A549 (cell line): ENCODE data around the gene PTCD1. TPM values are rescaled to one million over a fixed set of nuclear protein-coding genes. Genes with fewer than 3 reads are reported as not detected.

Experiments used
- ATAC-seq, 2 experiments: fragments of 200-7000 bp in 1 of 2; fragments of >200 bp in 1 of 2; cut with Nextera tagmentation in 1 of 2; cut with Tn5 transposase in 1 of 2; 3 replicates each; pipeline versions ENCODE4 v1.8.0 to v1.9.1; 2018 to 2020; ENCODE audit warnings: mild to moderate bottlenecking in 1 of 2, moderate library complexity in 1 of 2
- CTCF ChIA-PET: fragments of 300-600 bp; sonication (Branson Sonifier 250); formaldehyde crosslinking; extraction: SDS; loops from one replicate; lab custom pipeline; 2021; ENCODE audit warnings: antibody characterized with exemption, inconsistent platforms; lab: Yijun Ruan, JAX
- POLR2A ChIA-PET: fragments of 350-600 bp; formaldehyde crosslinking; extraction: SDS; loops from one replicate; lab custom pipeline; 2021; ENCODE audit warnings: antibody characterized with exemption, inconsistent platforms; lab: Yijun Ruan, JAX
- DNase-seq, 2 experiments: peaks; one replicate each; pipeline versions ENCODE4 v3.0.0 to v3.0.0-alpha.2; 2011 to 2016; ENCODE audit warnings: low read depth in 1 of 2, low spot score in 1 of 2
- FAIRE-seq: peaks from 2 replicates; lab custom pipeline; 2011; peaks lifted over from hg19 to GRCh38; lab: Jason Lieb, UNC
- H3K27ac ChIP-seq, 2 experiments: fragments of >200 bp; sonication (Bioruptor Twin); formaldehyde crosslinking; 3 replicates each; pipeline ENCODE4 v1.5.1; 2016 to 2017
- H3K4me1 ChIP-seq: fragments of >200 bp; sonication (Bioruptor Twin); formaldehyde crosslinking; 3 replicates; pipeline ENCODE4 v1.6.1; 2016
- H3K4me2 ChIP-seq: fragments of >200 bp; sonication (Bioruptor Twin); formaldehyde crosslinking; 3 replicates; pipeline ENCODE4 v1.6.1; 2016
- H3K4me3 ChIP-seq: fragments of >200 bp; sonication (Bioruptor Twin); formaldehyde crosslinking; 3 replicates; pipeline ENCODE4 v1.5.1; 2016
- H3K9me3 ChIP-seq: fragments of >200 bp; sonication (Bioruptor Twin); formaldehyde crosslinking; 3 replicates; pipeline ENCODE4 v1.6.1; 2016
- CBX8 ChIP-seq: fragments of 200-600 bp; sonication (generic); IDR thresholded peaks from 2 replicates; pipeline ENCODE4 v1.6.1; 2016
- CEBPB ChIP-seq, 2 experiments: fragments of >200 bp in 1 of 2; sonication (Bioruptor Twin) in 1 of 2; formaldehyde crosslinking in 1 of 2; IDR thresholded peaks; 2 replicates each; pipeline ENCODE4 v1.6.1; 2012 to 2016
- CHD2 ChIP-seq: fragments of 150-350 bp; IDR thresholded peaks from 2 replicates; pipeline ENCODE4 v1.6.1; 2014; ENCODE audit warnings: low read length; ENCODE audit not compliant: partially characterized antibody
- CHD4 ChIP-seq: fragments of 200-600 bp; sonication (generic); IDR thresholded peaks from 2 replicates; pipeline ENCODE4 v1.6.1; 2016; ENCODE audit warnings: antibody characterized with exemption, mild to moderate bottlenecking, borderline replicate concordance
- EHF ChIP-seq: fragments of 250-450 bp; sonication (Bioruptor Pico); IDR thresholded peaks from 2 replicates; pipeline ENCODE4 v1.5.0; 2020; ENCODE audit warnings: mild to moderate bottlenecking
- FOSL2 ChIP-seq, 2 experiments: fragments of 450-650 bp in 1 of 2; fragments of >200 bp in 1 of 2; sonication (Bioruptor Twin) in 1 of 2; formaldehyde crosslinking; IDR thresholded peaks; 2 replicates each; pipeline versions ENCODE4 v1.5.0 to v1.6.1; 2016 to 2020; ENCODE audit warnings: mild to moderate bottlenecking in 1 of 2, moderate library complexity in 1 of 2
- FOXS1 ChIP-seq: fragments of 250-450 bp; sonication (Bioruptor Pico); IDR thresholded peaks from 2 replicates; pipeline ENCODE4 v1.5.0; 2020; ENCODE audit warnings: mild to moderate bottlenecking, moderate library complexity
- GATA3 ChIP-seq: IDR thresholded peaks from 2 replicates; pipeline ENCODE4 v1.6.1; 2012; ENCODE audit warnings: borderline replicate concordance
- HDAC2 ChIP-seq: fragments of 200-600 bp; sonication (generic); IDR thresholded peaks from 2 replicates; pipeline ENCODE4 v1.6.1; 2016
- HOXA7 ChIP-seq: fragments of 250-450 bp; sonication (Bioruptor Pico); IDR thresholded peaks from 2 replicates; pipeline ENCODE4 v1.5.0; 2020; ENCODE audit warnings: mild to moderate bottlenecking, moderate library complexity
- HOXB5 ChIP-seq: fragments of 250-450 bp; sonication (Bioruptor Pico); IDR thresholded peaks from 2 replicates; pipeline ENCODE4 v1.5.0; 2020; ENCODE audit warnings: mild to moderate bottlenecking, moderate library complexity
- JUN ChIP-seq, 2 experiments: fragments of >200 bp; sonication (Bioruptor Twin); formaldehyde crosslinking; IDR thresholded peaks; 2 replicates in 1 of 2; 3 replicates in 1 of 2; pipeline ENCODE4 v1.6.1; 2016 to 2017
- KDM1A ChIP-seq: fragments of 200-600 bp; sonication (generic); IDR thresholded peaks from 2 replicates; pipeline ENCODE4 v1.6.1; 2016; ENCODE audit warnings: low read depth, mild to moderate bottlenecking
- MAFK ChIP-seq: fragments of 450-650 bp; IDR thresholded peaks from 2 replicates; pipeline ENCODE4 v1.6.1; 2014; ENCODE audit not compliant: partially characterized antibody
- NPAS2 ChIP-seq: fragments of 250-450 bp; sonication (Bioruptor Pico); IDR thresholded peaks from 2 replicates; pipeline ENCODE4 v1.8.0; 2022; ENCODE audit warnings: mild to moderate bottlenecking, moderate library complexity, borderline replicate concordance
- NR3C1 ChIP-seq: fragments of >200 bp; sonication (Bioruptor Twin); formaldehyde crosslinking; IDR thresholded peaks from 3 replicates; pipeline ENCODE4 v1.6.1; 2017
- PHF8 ChIP-seq: fragments of 200-600 bp; sonication (generic); IDR thresholded peaks from 2 replicates; pipeline ENCODE4 v1.6.1; 2016; ENCODE audit warnings: low read depth, mild to moderate bottlenecking, antibody characterized with exemption, moderate library complexity, borderline replicate concordance
- POLR2A ChIP-seq: IDR thresholded peaks from 2 replicates; pipeline ENCODE4 v1.6.1; 2012; ENCODE audit warnings: mild to moderate bottlenecking, low read length
- RAD21 ChIP-seq, 2 experiments: fragments of >200 bp in 1 of 2; sonication (Bioruptor Twin) in 1 of 2; formaldehyde crosslinking in 1 of 2; IDR thresholded peaks in 1 of 2; conservative IDR thresholded peaks in 1 of 2; 2 replicates in 1 of 2; 3 replicates in 1 of 2; pipeline ENCODE4 v1.6.1; 2012 to 2018; ENCODE audit warnings: inconsistent platforms in 1 of 2
- RCOR1 ChIP-seq: fragments of 150-350 bp; IDR thresholded peaks from 2 replicates; pipeline ENCODE4 v1.6.1; 2014; ENCODE audit warnings: antibody characterized with exemption, low read length, low read depth
- RFX5 ChIP-seq: fragments of 450-650 bp; IDR thresholded peaks from 2 replicates; pipeline ENCODE4 v1.7.1; 2014; ENCODE audit warnings: antibody characterized with exemption, mild to moderate bottlenecking, moderate library complexity
- RNF2 ChIP-seq: fragments of 200-600 bp; sonication (generic); IDR thresholded peaks from 2 replicates; pipeline ENCODE4 v1.6.1; 2016; ENCODE audit warnings: low read depth, mild to moderate bottlenecking, antibody characterized with exemption, moderate library complexity, borderline replicate concordance
- SMC3 ChIP-seq: fragments of >200 bp; sonication (Bioruptor Twin); formaldehyde crosslinking; IDR thresholded peaks from 3 replicates; pipeline ENCODE4 v1.6.1; 2018; ENCODE audit warnings: inconsistent platforms
- SREBF2 ChIP-seq: fragments of 450-650 bp; IDR thresholded peaks from 2 replicates; pipeline ENCODE4 v1.6.1; 2014; ENCODE audit warnings: mild to moderate bottlenecking, moderate library complexity
- TFCP2L1 ChIP-seq: fragments of 250-450 bp; sonication (Bioruptor Pico); IDR thresholded peaks from 2 replicates; pipeline ENCODE4 v1.5.0; 2021; ENCODE audit warnings: mild to moderate bottlenecking
- ZC3H11A ChIP-seq: fragments of 450-650 bp; IDR thresholded peaks from 2 replicates; pipeline ENCODE4 v1.6.1; 2014; ENCODE audit warnings: antibody characterized with exemption, mild to moderate bottlenecking
- ZSCAN20 ChIP-seq: fragments of 250-450 bp; sonication (Bioruptor Pico); IDR thresholded peaks from 2 replicates; pipeline ENCODE4 v1.8.0; 2022; ENCODE audit warnings: mild to moderate bottlenecking, moderate library complexity
- WGBS: methylation state at CpG from one replicate; pipeline ENCODE4 v1.1.6; 2017; ENCODE audit errors: missing lambda C conversion rate; 5-methylcytosine and 5-hydroxymethylcytosine counted together
- polyA plus RNA-seq, 4 experiments: library from polyadenylated mRNA; depleted of rRNA in 3 of 4; stranded (reverse); fragments of >200 nt; fragmentation: RNase III in 1 of 4; extraction: RNeasy Plus Mini Kit Qiagen cat#74134 plus additional on column Dnase treatment in 1 of 4; gene quantifications; 2 replicates in 3 of 4; 3 replicates in 1 of 4; pipeline ENCODE4 v1.2.3, GENCODE V29; 2011 to 2017
- TF ChIP-seq, protein P1 (sequence below): fragments of 150-350 bp; IDR thresholded peaks from 2 replicates; pipeline ENCODE4 v1.6.1; 2014; ENCODE audit warnings: low read depth, mild to moderate bottlenecking, low read length
- TF ChIP-seq, protein P2 (sequence below): IDR thresholded peaks from 2 replicates; pipeline ENCODE4 v1.6.1; 2012
- TF ChIP-seq, protein P3 (sequence below): fragments of >200 bp; sonication (Bioruptor Twin); formaldehyde crosslinking; IDR thresholded peaks from 2 replicates; pipeline ENCODE4 v1.6.1; 2016

The PTCD1 gene
- polyA plus RNA-seq, 2 of the 4 experiments (the other 2 are of a cell fraction): 3.9 to 5.4 TPM

DNA sequence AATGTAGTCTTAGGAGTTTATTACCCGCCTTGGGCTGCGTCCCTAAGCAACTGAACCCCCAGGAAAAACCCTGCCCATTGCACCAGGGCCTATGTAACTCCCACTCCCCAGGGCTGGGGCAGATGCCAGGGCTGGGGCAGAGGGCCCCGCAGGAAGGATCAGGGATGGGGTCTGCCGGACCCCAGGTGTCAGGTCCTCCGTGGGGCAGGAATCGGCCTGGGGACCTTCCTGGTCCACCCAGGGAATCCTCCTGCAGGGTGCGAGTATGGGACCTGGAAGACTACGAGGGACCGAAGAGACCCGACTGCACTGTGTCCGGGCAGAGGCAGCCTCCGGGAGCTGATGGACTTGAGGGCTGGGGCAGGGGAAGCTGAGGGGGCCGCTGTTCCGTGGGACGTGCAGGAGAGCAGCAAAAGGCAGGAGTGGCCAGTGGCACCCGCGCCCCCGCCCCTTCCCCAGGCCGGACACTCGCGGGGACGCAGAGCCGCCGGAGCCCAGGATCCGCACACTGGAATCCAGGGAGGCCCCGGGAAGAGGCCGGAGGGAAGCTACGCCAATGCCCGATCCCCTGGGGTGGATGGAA is 29.8 kb upstream of the PTCD1 start (continued):
- TF ChIP-seq RAD21 (conservative IDR thresholded peaks at IDR 0.05 in 1 of 2, IDR thresholded peaks at IDR 0.05 in 1 of 2) (no peak), ZC3H11A (no peak), HDAC2 (no peak), FOXS1 (no peak), SREBF2 (no peak), HOXA7 (CRISPR knock-in tag) (no peak)
- TF ChIP-seq, protein P1, sequence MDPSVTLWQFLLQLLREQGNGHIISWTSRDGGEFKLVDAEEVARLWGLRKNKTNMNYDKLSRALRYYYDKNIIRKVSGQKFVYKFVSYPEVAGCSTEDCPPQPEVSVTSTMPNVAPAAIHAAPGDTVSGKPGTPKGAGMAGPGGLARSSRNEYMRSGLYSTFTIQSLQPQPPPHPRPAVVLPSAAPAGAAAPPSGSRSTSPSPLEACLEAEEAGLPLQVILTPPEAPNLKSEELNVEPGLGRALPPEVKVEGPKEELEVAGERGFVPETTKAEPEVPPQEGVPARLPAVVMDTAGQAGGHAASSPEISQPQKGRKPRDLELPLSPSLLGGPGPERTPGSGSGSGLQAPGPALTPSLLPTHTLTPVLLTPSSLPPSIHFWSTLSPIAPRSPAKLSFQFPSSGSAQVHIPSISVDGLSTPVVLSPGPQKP: no peak

DNA sequence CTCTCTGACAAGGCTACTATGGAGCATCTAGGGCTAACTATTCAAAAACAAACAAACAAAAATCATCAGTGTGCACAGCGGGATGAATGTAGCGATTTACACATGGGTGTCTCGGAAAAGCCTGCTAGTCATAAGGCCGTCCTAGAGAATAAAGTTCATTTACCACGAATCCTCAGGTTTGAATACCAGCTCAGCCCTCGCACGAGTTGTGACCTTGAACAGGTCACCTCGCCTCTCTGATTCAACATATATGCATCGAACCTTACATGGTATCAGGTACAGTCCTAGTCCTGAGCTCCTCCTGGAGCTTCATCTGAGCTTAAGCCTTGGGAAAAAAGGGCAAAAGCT is 26.8 kb upstream of the PTCD1 start:
- TF ChIP-seq MAFK: no peak
- TF ChIP-seq TFCP2L1 (CRISPR knock-in tag): no peak
- no peak for TF ChIP-seq HOXB5 (CRISPR knock-in tag)
- no peak for TF ChIP-seq CHD4
- TF ChIP-seq RNF2: no peak
- TF ChIP-seq JUN (IDR thresholded peaks at IDR 0.05): no peak
- no peak for TF ChIP-seq POLR2A
- TF ChIP-seq RFX5: no peak
- H3K4me1 ChIP-seq: peaks cover 7% of the 10 kb centered on the region; the same call in 2 of the 3 replicates
- 2% methylated on average over 9 of the region's 9 CpGs for WGBS
- H3K4me3 ChIP-seq: peak overlapping the region; percentile 71
- H3K4me2 ChIP-seq: peak overlapping the region; percentile 77
- H3K9me3 ChIP-seq: no peaks in the 10 kb centered on the region
- DNase-seq: no peak
- peak overlapping the region; percentile 85 to 98 for H3K27ac ChIP-seq
- CTCF ChIA-PET: interaction anchor here (0.7 to 12.6 kb wide), 3 partner anchors 12 to 151 kb away, joined by 3 to 92 read pairs (median 3); partner anchors contain the start of gene ZSCAN25
- peak; percentile 6 to 22; a peak in 3 of 6 replicates for ATAC-seq
- FAIRE-seq: no peak
- POLR2A ChIA-PET: interaction anchor here (0.8 to 1.1 kb wide), 2 partner anchors 19 to 39 kb away, joined by 3 to 5 read pairs; partner anchors contain the start of gene ZKSCAN5

DNA sequence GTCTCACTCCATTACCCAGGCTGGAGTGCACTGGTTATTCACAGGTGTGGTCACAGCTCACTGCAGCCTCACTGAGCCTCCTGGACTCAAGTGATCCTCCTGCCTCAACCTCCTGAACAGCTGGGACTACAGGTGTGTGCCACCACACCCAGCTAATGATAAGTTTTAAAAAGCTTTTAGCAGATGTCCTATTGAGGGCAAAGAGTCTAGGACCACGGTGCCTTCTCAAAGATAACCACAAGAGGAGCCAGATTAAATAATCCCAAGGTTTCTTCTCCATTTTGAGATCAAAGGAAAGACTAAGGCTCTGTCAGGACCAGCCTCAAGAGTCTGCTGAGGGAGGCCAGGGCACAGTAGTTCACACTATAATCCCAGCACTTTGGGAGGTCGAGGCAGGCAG is 22.6 kb upstream of the PTCD1 start:
- TF ChIP-seq HDAC2: no peak
- TF ChIP-seq, protein P2, sequence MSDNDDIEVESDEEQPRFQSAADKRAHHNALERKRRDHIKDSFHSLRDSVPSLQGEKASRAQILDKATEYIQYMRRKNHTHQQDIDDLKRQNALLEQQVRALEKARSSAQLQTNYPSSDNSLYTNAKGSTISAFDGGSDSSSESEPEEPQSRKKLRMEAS: no peak
- no peak for TF ChIP-seq CEBPB (IDR thresholded peaks at IDR 0.05)
- no peak for TF ChIP-seq SREBF2
- no peak for TF ChIP-seq RCOR1
- no peak for TF ChIP-seq GATA3
- TF ChIP-seq MAFK: no peak
- no peak for TF ChIP-seq PHF8
- no peak for TF ChIP-seq FOSL2 (IDR thresholded peaks at IDR 0.05)
- no peak for TF ChIP-seq FOSL2 (CRISPR knock-in tag; IDR thresholded peaks at IDR 0.05)
- TF ChIP-seq RNF2: no peak
- no peak for TF ChIP-seq CHD2
- no peak for TF ChIP-seq EHF
- no peak for TF ChIP-seq NPAS2
- no peak for TF ChIP-seq KDM1A
- no peak for TF ChIP-seq SMC3
- no peak for TF ChIP-seq CBX8
- no peak for TF ChIP-seq ZSCAN20 (CRISPR knock-in tag)
- TF ChIP-seq, protein P3, sequence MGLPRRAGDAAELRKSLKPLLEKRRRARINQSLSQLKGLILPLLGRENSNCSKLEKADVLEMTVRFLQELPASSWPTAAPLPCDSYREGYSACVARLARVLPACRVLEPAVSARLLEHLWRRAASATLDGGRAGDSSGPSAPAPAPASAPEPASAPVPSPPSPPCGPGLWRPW: no peak
- no peak for TF ChIP-seq NR3C1
- POLR2A ChIA-PET: no interaction called here
- H3K4me2 ChIP-seq: no peak overlapping the region
- WGBS: 55% methylated on average over 2 of the region's 2 CpGs
- no peak overlapping the region for H3K4me3 ChIP-seq
- CTCF ChIA-PET: interaction anchor here (1.1 to 12.6 kb wide), 3 partner anchors 9 to 54 kb away, joined by 3 to 92 read pairs (median 3); no protein-coding TSS in a partner anchor
- H3K4me1 ChIP-seq: peaks cover 7% of the 10 kb centered on the region; the same call in 2 of the 3 replicates
- DNase-seq (no peak), ATAC-seq (no peak), FAIRE-seq (no peak)
- H3K27ac ChIP-seq: no peak overlapping the region
- no peaks in the 10 kb centered on the region for H3K9me3 ChIP-seq
